Liver (tissue), 9 donors: ENCODE results near the gene RSPH10B. TPM values are rescaled to one million over a fixed set of nuclear protein-coding genes. Genes with fewer than 3 reads are reported as not detected.

Source experiments
- DNase-seq: peaks from one replicate; pipeline ENCODE4 v3.0.0-alpha.2; 2017; ENCODE audit warnings: low spot score
- H3K27ac ChIP-seq, 2 donors: one replicate each; pipeline ENCODE4 v1.7.0; 2013; ENCODE audit warnings: inconsistent platforms in 2 of 2, low read length in 2 of 2, control low read depth in 1 of 2, low read depth in 1 of 2, mild to moderate bottlenecking in 1 of 2
- H3K27me3 ChIP-seq, 4 donors: one replicate each; pipeline versions ENCODE4 v1.6.1 to v1.7.0; 2013; ENCODE audit warnings: low read length in 3 of 4, inconsistent platforms in 1 of 4, mild to moderate bottlenecking in 1 of 4, moderate library complexity in 1 of 4; ENCODE audit not compliant: control insufficient read depth in 4 of 4, insufficient read depth in 4 of 4
- H3K36me3 ChIP-seq, 4 donors: one replicate each; pipeline versions ENCODE4 v1.6.1 to v1.7.0; 2013; ENCODE audit warnings: low read length in 3 of 4, mild to moderate bottlenecking in 3 of 4, low read depth in 1 of 4, moderate library complexity in 1 of 4; ENCODE audit not compliant: control insufficient read depth in 4 of 4, insufficient read depth in 3 of 4
- H3K4me1 ChIP-seq, 4 donors: one replicate each; pipeline versions ENCODE4 v1.6.1 to v1.7.0; 2013; ENCODE audit warnings: low read length in 3 of 4, mild to moderate bottlenecking in 3 of 4, moderate library complexity in 1 of 4; ENCODE audit not compliant: control insufficient read depth in 4 of 4, insufficient read depth in 4 of 4
- H3K4me3 ChIP-seq, 3 donors: one replicate each; pipeline versions ENCODE4 v1.6.1 to v1.7.0; 2013; ENCODE audit warnings: low read length in 3 of 3, control low read depth in 1 of 3, low read depth in 1 of 3, mild to moderate bottlenecking in 1 of 3
- H3K9ac ChIP-seq, 2 donors: one replicate each; pipeline ENCODE4 v1.7.0; 2013; ENCODE audit warnings: low read length in 2 of 2, mild to moderate bottlenecking in 2 of 2, moderate library complexity in 2 of 2, control low read depth in 1 of 2, low read depth in 1 of 2
- H3K9me3 ChIP-seq, 4 donors: one replicate each; pipeline versions ENCODE4 v1.6.1 to v1.7.0; 2013; ENCODE audit warnings: low read length in 3 of 4; ENCODE audit not compliant: control insufficient read depth in 4 of 4
- ATF3 ChIP-seq: IDR thresholded peaks from 2 replicates; pipeline ENCODE4 v1.6.1; 2016; ENCODE audit warnings: antibody characterized with exemption
- CTCF ChIP-seq: fragments of 150-350 bp; IDR thresholded peaks from 2 replicates; pipeline ENCODE4 v1.5.1; 2017; ENCODE audit warnings: improper control_type of control experiment, low read depth, low read length; ENCODE audit not compliant: missing input control
- EGR1 ChIP-seq, 2 donors: IDR thresholded peaks; 2 replicates each; pipeline ENCODE4 v1.6.1; 2016 to 2018; ENCODE audit warnings: antibody characterized with exemption in 2 of 2, low read depth in 2 of 2
- FOXA1 ChIP-seq: IDR thresholded peaks from 2 replicates; pipeline ENCODE4 v1.6.1; 2016; ENCODE audit warnings: antibody characterized with exemption
- FOXA2 ChIP-seq: IDR thresholded peaks from 2 replicates; pipeline ENCODE4 v1.6.1; 2016; ENCODE audit warnings: antibody characterized with exemption
- GABPA ChIP-seq, 2 donors: IDR thresholded peaks in 1 of 2; conservative IDR thresholded peaks in 1 of 2; 2 replicates each; pipeline ENCODE4 v1.6.1; 2016; ENCODE audit warnings: antibody characterized with exemption in 2 of 2, mild to moderate bottlenecking in 1 of 2, moderate library complexity in 1 of 2
- HNF4A ChIP-seq, 2 donors: conservative IDR thresholded peaks; 2 replicates each; pipeline ENCODE4 v1.6.1; 2016; ENCODE audit warnings: antibody characterized with exemption in 2 of 2, mild to moderate bottlenecking in 2 of 2
- HNF4G ChIP-seq: IDR thresholded peaks from 2 replicates; pipeline ENCODE4 v1.6.1; 2016; ENCODE audit warnings: antibody characterized with exemption
- JUND ChIP-seq, 2 donors: IDR thresholded peaks; 2 replicates each; pipeline ENCODE4 v1.6.1; 2016; ENCODE audit warnings: antibody characterized with exemption in 2 of 2
- MAX ChIP-seq: IDR thresholded peaks from 2 replicates; pipeline ENCODE4 v1.6.1; 2016; ENCODE audit warnings: antibody characterized with exemption
- NR2F2 ChIP-seq: IDR thresholded peaks from 2 replicates; pipeline ENCODE4 v1.6.1; 2016; ENCODE audit warnings: antibody characterized with exemption
- RAD21 ChIP-seq, 2 donors: IDR thresholded peaks; 2 replicates each; pipeline ENCODE4 v1.6.1; 2016; ENCODE audit warnings: antibody characterized with exemption in 2 of 2, mild to moderate bottlenecking in 2 of 2
- REST ChIP-seq: IDR thresholded peaks from 2 replicates; pipeline ENCODE4 v1.6.1; 2016; ENCODE audit warnings: antibody characterized with exemption, mild to moderate bottlenecking
- RXRA ChIP-seq, 2 donors: IDR thresholded peaks; 2 replicates each; pipeline ENCODE4 v1.6.1; 2017 to 2018; ENCODE audit warnings: antibody characterized with exemption in 2 of 2, mild to moderate bottlenecking in 1 of 2
- SP1 ChIP-seq: IDR thresholded peaks from 2 replicates; pipeline ENCODE4 v1.6.1; 2018; ENCODE audit warnings: antibody characterized with exemption, mild to moderate bottlenecking
- TAF1 ChIP-seq: conservative IDR thresholded peaks from 2 replicates; pipeline ENCODE4 v1.6.1; 2016; ENCODE audit warnings: antibody characterized with exemption, mild to moderate bottlenecking
- YY1 ChIP-seq: IDR thresholded peaks from 2 replicates; pipeline ENCODE4 v1.6.1; 2016; ENCODE audit warnings: antibody characterized with exemption, mild to moderate bottlenecking
- ZBTB33 ChIP-seq: IDR thresholded peaks from 2 replicates; pipeline ENCODE4 v1.6.1; 2016; ENCODE audit warnings: antibody characterized with exemption
- WGBS: extraction: QIAGEN DNeasy Blood & Tissue Kit; methylation state at CpG from one replicate; pipeline ENCODE4 v1.1.7; 2013; 5-methylcytosine and 5-hydroxymethylcytosine counted together
- polyA plus RNA-seq, 2 donors: library from polyadenylated mRNA; stranded (reverse) in 1 of 2; unstranded in 1 of 2; fragments of 200-250 nt in 1 of 2; fragments of >200 nt in 1 of 2; fragmentation: Nextera tagmentation in 1 of 2; extraction: Ambion mirVana in 1 of 2; gene quantifications; one replicate each; pipeline versions ENCODE4 v1.2.1 to v1.2.3, GENCODE V29; 2013 to 2015
- total RNA-seq, 2 donors: library from RNA; depleted of rRNA; stranded (reverse); fragments of >200 nt; gene quantifications; one replicate each; pipeline ENCODE4 v1.2.3, GENCODE V29; 2014
- donor health status: healthy.
- donor health status: healthy.
- donor health status: healthy.
- donor health status: healthy.
- donor health status: healthy.

Gene RSPH10B
- total and polyA plus RNA-seq, 4 donors, result 0.05 to 0.33 (median 0.08) TPM

- no peak for DNase-seq
- H3K36me3 ChIP-seq, result peaks cover 8 to 48% (median 33%) of the 10 kb centered on the region in 4 donors
- H3K4me1 ChIP-seq, result peaks cover 0 to 37% (median 31%) of the 10 kb centered on the region in 4 donors
- WGBS, result 68% methylated on average over 8 of the region's 8 CpGs
- no peaks in the 10 kb centered on the region for H3K27me3 ChIP-seq
- no peak overlapping the region for H3K4me3 ChIP-seq
- H3K9me3 ChIP-seq, result no peaks in the 10 kb centered on the region
- peak overlapping the region in 1 of 2 donors; percentile 64 for H3K9ac ChIP-seq
- TF ChIP-seq ZBTB33, result no peak
- no peak for TF ChIP-seq YY1
- TF ChIP-seq EGR1 (IDR thresholded peaks at IDR 0.05; ENCODE audit: low read depth in 2 of 2), result no peak
- TF ChIP-seq JUND (IDR thresholded peaks at IDR 0.05), result no peak
- no peak for TF ChIP-seq HNF4G
- no peak for TF ChIP-seq CTCF
- no peak for TF ChIP-seq FOXA1
- TF ChIP-seq GABPA (IDR thresholded peaks at IDR 0.05 in 1 of 2, conservative IDR thresholded peaks at IDR 0.05 in 1 of 2), result no peak
- TF ChIP-seq RAD21 (IDR thresholded peaks at IDR 0.05), result peak in 1 of 2 donors; percentile 18
- TF ChIP-seq HNF4A (conservative IDR thresholded peaks at IDR 0.05), result peak; percentile 14 to 64
- no peak for TF ChIP-seq REST
- no peak for TF ChIP-seq TAF1
- no peak for TF ChIP-seq NR2F2
- TF ChIP-seq SP1, result peak; percentile 41
- TF ChIP-seq MAX, result no peak
- no peak for TF ChIP-seq ATF3
- TF ChIP-seq FOXA2, result no peak
- TF ChIP-seq RXRA (IDR thresholded peaks at IDR 0.05), result peak; percentile 8 to 60
- H3K27ac ChIP-seq, result peak overlapping the region in 1 of 2 donors; percentile 36
Measured at GRCh38 chr7:6015917-6016652, 45.6 kb upstream of the RSPH10B start.
